H1 (cell line): ENCODE data around the gene HDGFL3.

ENCODE experiments used
- CEBPB ChIP-seq: IDR thresholded peaks from 2 replicates; pipeline ENCODE4 v1.6.1; 2012; ENCODE audit warnings: low read depth, low read length
- EZH2 ChIP-seq: fragments of 200-600 bp; sonication (generic); IDR thresholded peaks from 2 replicates; pipeline ENCODE4 v1.7.1; 2012; ENCODE audit warnings: low read depth, mild to moderate bottlenecking, moderate library complexity, low read length, inconsistent platforms; ENCODE audit not compliant: severe bottlenecking
- HDAC2 ChIP-seq, 2 experiments: fragments of 300-600 bp in 1 of 2; sonication (generic) in 1 of 2; IDR thresholded peaks; 2 replicates each; pipeline ENCODE4 v1.6.1; 2011 to 2012; ENCODE audit warnings: low read depth in 2 of 2, low read length in 2 of 2, mild to moderate bottlenecking in 2 of 2, moderate library complexity in 2 of 2, borderline replicate concordance in 1 of 2, inconsistent platforms in 1 of 2
- JUND ChIP-seq: IDR thresholded peaks from 2 replicates; pipeline ENCODE4 v1.6.1; 2011; ENCODE audit warnings: mild to moderate bottlenecking, improper control_type of control experiment, low read length
- NRF1 ChIP-seq: IDR thresholded peaks from 2 replicates; pipeline ENCODE4 v1.6.1; 2011; ENCODE audit warnings: mild to moderate bottlenecking, low read depth, low read length, improper control_type of control experiment
- POLR2A ChIP-seq, 2 experiments: IDR thresholded peaks; 1 replicate in 1 of 2; 2 replicates in 1 of 2; pipeline ENCODE4 v1.6.1; 2011; ENCODE audit warnings: low read depth in 2 of 2, low read length in 2 of 2, mild to moderate bottlenecking in 2 of 2; ENCODE audit errors: control extremely low read depth in 1 of 2
- POLR2AphosphoS5 ChIP-seq: IDR thresholded peaks from 2 replicates; pipeline ENCODE4 v1.6.1; 2011; ENCODE audit warnings: low read depth, low read length
- TF ChIP-seq, protein P1 (sequence below), 3 experiments: IDR thresholded peaks; 1 replicate in 2 of 3; 2 replicates in 1 of 3; pipeline versions ENCODE4 v1.5.1 to v1.6.1; 2011; ENCODE audit warnings: low read length in 3 of 3, mild to moderate bottlenecking in 3 of 3, inconsistent platforms in 2 of 3, low read depth in 1 of 3, moderate library complexity in 1 of 3; ENCODE audit not compliant: insufficient read depth in 1 of 3; ENCODE audit errors: control extremely low read depth in 1 of 3
- TF ChIP-seq, protein P2 (sequence below): IDR thresholded peaks from 2 replicates; pipeline ENCODE4 v1.6.1; 2012; ENCODE audit warnings: low read length, inconsistent platforms

DNA sequence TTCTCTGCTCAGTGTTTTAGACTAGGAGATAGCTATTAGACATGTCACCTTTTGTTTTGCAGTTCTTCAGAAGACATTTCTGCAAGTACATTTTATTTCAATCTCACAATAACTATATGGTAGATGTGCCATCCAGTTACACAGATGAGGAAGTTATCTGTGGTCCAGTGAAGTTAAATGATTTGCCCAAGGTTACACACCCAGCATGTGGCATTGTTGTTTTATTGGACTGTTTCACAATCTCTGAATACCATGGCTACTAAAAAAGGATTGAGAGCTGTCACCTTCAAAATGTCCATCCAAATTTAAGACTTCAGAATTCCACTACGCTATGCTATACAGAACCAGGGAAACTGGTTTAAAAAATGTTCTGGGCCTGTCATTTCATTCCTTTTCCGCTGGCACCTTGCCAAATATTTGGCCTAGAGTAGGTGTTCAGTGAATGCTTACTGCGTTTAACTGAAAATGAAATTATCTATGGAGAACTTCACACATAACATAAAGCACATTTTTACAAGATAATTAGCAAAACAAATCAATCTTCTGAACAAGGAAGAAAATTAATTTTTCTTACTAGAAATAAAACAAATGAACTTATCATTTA is 80.0 kb downstream of the HDGFL3 start:
- TF ChIP-seq POLR2AphosphoS5 (no peak), POLR2A (IDR thresholded peaks at IDR 0.05; ENCODE audit: control extremely low read depth in 1 of 2, low read depth in 2 of 2, low read length in 2 of 2) (no peak), CEBPB (no peak), JUND (no peak), NRF1 (no peak), HDAC2 (IDR thresholded peaks at IDR 0.05; ENCODE audit: borderline replicate concordance in 1 of 2, low read depth in 2 of 2, low read length in 2 of 2) (no peak), EZH2 (no peak)
- TF ChIP-seq, protein P1, sequence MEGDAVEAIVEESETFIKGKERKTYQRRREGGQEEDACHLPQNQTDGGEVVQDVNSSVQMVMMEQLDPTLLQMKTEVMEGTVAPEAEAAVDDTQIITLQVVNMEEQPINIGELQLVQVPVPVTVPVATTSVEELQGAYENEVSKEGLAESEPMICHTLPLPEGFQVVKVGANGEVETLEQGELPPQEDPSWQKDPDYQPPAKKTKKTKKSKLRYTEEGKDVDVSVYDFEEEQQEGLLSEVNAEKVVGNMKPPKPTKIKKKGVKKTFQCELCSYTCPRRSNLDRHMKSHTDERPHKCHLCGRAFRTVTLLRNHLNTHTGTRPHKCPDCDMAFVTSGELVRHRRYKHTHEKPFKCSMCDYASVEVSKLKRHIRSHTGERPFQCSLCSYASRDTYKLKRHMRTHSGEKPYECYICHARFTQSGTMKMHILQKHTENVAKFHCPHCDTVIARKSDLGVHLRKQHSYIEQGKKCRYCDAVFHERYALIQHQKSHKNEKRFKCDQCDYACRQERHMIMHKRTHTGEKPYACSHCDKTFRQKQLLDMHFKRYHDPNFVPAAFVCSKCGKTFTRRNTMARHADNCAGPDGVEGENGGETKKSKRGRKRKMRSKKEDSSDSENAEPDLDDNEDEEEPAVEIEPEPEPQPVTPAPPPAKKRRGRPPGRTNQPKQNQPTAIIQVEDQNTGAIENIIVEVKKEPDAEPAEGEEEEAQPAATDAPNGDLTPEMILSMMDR (IDR thresholded peaks at IDR 0.05; ENCODE audit: control extremely low read depth in 1 of 3, insufficient read depth in 1 of 3, low read depth in 1 of 3, low read length in 3 of 3), result no peak
- TF ChIP-seq, protein P2, sequence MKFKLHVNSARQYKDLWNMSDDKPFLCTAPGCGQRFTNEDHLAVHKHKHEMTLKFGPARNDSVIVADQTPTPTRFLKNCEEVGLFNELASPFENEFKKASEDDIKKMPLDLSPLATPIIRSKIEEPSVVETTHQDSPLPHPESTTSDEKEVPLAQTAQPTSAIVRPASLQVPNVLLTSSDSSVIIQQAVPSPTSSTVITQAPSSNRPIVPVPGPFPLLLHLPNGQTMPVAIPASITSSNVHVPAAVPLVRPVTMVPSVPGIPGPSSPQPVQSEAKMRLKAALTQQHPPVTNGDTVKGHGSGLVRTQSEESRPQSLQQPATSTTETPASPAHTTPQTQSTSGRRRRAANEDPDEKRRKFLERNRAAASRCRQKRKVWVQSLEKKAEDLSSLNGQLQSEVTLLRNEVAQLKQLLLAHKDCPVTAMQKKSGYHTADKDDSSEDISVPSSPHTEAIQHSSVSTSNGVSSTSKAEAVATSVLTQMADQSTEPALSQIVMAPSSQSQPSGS, result no peak
